Measurements from ENCODE around the gene MMAB.

The MMAB gene

GRCh38 chr12:109573029-109573913 lies at the start of gene MMAB, which contains the start of gene MVK:
MMAB (minus strand) TSS chr12:109573504; CDS start chr12:109573480, 24 bp downstream.
MVK (plus strand) TSS chr12:109573794; CDS start chr12:109574823, 1,029 bp downstream.
- DNase-seq (ENCODE audit: insufficient read length, low spot score) (peak; percentile 99), FAIRE-seq (peak; percentile 85)
- peak; percentile 59 for TF ChIP-seq POLR2A (IDR thresholded peaks at IDR 0.05; ENCODE audit: low read depth, low read length)

DNA sequence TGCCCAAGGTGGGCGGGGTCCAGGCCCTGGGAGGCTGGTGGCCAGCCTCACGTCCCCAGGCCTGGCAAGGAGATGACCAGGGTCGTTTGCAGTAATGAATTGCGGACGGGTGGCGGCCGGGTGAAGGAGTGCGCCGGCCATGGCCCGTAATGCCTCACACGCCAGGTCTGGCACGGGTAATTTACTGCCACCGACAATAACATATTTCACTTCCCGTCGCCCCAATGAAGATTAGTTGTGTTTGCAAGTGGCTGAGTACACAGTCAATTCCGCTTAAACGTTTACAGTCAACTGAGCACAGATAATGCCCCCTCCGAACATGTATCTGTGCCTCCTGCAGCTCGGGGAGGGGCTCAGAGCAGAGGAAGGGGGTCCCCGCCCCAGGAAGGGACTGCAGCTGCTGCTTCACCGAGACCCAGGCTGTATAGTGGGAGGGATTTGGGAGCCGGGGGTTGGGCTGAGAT lies 48.6 kb upstream of the MMAB start:
- no peak for FAIRE-seq
- no peak for TF ChIP-seq POLR2A (IDR thresholded peaks at IDR 0.05; ENCODE audit: low read depth, low read length)

DNA sequence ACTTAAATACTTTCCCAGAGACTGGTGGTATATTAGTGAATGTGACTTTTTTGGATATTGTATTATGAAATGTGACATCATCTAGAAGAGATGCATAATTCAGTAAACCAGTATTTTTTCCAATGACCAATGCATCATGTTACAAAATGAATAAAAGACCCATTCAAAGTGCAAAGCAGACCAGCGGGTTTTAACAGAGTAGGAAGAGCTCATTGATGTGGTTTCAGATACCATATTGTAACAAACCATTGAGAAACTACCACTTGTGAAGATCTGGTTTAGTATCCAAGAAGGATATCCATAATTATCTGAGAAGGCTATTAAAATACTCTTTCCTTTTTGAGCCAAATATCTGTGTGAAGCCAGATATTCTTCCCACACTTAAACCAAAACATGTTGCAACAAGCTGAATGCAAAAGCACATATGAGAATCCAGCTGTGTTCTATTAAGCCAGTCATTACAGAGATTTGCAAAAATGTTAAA lies 47.9 kb upstream of the MMAB start:
- TF ChIP-seq POLR2A (IDR thresholded peaks at IDR 0.05; ENCODE audit: low read depth, low read length) = no peak
- no peak for FAIRE-seq
- DNase-seq (ENCODE audit: insufficient read length, low spot score) = no peak

More for the DNA sequence above, 48.6 kb upstream of the MMAB start:
- DNase-seq (ENCODE audit: insufficient read length, low spot score) = no peak

DNA sequence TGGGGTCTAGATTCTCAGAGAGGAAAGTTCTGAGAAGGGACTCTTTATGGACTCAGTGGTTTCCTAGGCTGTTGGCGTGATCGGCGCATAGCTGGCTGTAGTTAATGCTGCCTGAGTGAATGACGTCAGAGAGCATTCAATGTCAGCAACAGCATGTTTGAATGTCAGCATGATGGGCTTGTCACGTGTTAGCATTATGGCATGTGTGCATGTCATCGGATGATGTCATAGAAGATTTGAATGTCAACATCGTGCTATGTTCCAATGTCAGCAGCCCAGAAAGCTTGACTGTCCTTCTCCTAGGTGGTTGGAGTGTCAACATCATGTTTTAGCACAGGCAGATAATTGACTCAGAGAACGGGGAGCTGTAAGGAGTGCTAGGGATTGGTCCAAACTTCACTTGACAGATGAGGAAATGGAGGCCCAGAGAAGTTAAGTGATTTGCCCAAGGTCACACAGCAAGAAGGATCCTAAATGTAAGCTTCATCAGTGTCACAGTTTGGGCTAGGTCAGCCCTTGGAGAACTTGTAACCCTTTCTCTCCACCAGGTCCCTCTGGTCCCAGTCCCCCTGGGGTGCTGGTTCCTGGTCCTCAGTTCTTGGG lies 45.8 kb upstream of the MMAB start:
- TF ChIP-seq POLR2A (IDR thresholded peaks at IDR 0.05; ENCODE audit: low read depth, low read length) = no peak
- FAIRE-seq = no peak
- DNase-seq (ENCODE audit: insufficient read length, low spot score) = no peak

GRCh38 chr12:109618082-109618481 lies 44.8 kb upstream of the MMAB start:
- no peak for DNase-seq (ENCODE audit: insufficient read length, low spot score)
- TF ChIP-seq POLR2A (IDR thresholded peaks at IDR 0.05; ENCODE audit: low read depth, low read length) = no peak
- no peak for FAIRE-seq

DNA sequence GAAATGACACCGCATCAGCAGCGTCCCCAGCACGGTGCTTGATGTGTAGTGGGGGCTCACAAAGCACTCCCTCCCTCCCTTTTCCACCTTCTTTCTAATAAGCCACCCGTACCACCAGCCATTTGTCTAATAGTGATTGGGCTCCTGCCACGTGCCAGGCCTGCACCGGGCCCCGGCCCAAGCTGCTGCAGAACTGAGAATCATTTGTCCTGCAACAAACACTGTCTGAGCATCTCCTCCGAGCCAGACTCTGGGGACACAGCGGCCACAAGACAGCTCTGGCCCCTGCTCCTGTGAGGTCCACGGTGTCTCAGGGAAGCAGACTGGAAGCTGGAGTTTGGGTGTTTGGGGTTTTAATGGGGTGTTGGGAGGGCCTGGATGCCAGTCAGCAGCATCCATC lies 44.2 kb upstream of the MMAB start:
- FAIRE-seq = no peak
- no peak for DNase-seq (ENCODE audit: insufficient read length, low spot score)
- no peak for TF ChIP-seq POLR2A (IDR thresholded peaks at IDR 0.05; ENCODE audit: low read depth, low read length)

GRCh38 chr12:109615556-109616229 lies 42.4 kb upstream of the MMAB start:
- TF ChIP-seq POLR2A (IDR thresholded peaks at IDR 0.05; ENCODE audit: low read depth, low read length) = no peak
- no peak for DNase-seq (ENCODE audit: insufficient read length, low spot score)
- FAIRE-seq = no peak

DNA sequence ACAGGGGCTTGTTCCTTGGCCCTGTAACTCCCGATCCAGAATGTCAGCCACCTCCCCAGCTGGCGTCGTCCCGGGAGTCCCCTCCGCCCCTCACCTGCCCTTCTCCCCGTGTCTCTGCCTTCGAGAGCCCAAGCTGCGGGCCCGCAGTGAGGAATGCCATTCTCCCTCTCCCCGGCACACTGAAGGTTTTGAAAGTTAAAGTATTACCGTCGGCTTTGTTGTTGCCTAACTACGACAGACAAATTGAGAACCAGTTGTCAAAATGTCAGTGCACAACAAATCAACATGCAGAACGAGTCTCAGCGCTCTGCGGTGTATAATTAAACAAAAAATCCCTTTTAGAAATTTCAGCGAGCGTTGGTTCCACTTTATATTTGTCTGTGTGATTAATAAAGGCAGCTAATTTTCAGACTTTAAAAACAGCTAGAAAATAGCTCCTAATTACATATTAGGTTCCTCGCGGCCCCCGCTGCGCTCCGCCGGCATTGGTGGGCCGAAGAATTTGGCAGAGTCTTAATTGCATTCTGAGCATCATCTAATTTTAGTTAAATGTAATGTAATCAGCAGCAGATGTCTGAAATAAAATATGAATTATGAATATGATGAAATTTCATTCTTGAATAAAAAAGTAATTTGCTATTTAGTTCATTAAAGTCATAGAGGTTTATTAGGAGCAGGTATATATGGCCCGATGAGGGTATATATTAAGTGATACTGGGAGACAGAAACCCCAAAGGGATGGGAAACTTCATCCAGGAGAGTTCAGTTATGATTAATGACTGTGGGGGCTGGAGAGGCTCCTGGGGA lies 40.5 kb upstream of the MMAB start:
- FAIRE-seq (no peak), DNase-seq (ENCODE audit: insufficient read length, low spot score) (no peak)
- no peak for TF ChIP-seq POLR2A (IDR thresholded peaks at IDR 0.05; ENCODE audit: low read depth, low read length)

DNA sequence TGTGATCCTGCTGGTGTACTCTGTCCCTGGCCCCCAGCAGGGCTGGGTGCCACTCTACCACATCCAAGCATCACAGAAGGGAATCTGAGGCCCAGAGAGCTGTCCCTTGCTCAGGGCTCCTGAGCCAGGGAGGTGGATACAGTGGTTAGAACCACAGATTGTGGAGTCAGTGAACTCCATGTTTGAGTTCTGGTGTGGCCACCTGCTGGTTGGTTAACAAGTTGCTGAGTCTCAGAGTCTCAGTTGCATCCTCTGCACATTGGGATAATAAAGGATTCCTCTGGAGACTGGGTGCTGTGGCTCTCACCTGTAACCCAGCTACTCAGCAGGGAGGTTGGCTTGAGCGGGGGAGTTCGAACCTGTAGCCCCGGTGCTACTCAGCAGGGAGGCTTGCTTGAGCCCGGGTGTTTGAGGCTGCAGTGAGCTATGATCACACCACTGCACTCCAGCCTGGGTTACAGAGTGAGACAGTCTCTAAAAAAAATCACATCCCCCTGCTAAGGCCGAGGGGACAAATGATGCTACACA lies 39.7 kb upstream of the MMAB start:
- FAIRE-seq = no peak

DNA sequence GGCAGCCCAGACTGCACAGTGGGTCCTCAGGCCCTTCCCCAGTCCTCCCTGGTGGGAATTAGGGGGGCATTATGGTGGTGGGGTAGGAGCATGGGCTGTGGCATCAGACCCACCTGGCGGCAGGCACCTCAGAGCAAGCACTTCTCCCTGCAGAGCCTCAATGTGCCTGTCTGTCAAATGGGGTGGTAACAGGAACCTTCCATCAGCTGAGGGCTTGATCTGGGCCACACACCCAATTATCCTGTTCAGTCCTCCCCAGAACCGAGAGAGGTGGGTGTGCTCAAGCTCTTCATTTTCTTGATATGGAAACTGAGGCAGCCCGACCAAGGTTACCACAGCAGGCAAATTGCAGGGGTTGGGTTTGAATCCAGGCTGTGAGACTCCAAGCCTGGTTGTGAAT lies 38.7 kb upstream of the MMAB start:
- no peak for TF ChIP-seq POLR2A (IDR thresholded peaks at IDR 0.05; ENCODE audit: low read depth, low read length)
- DNase-seq (ENCODE audit: insufficient read length, low spot score) = no peak
- no peak for FAIRE-seq

More for the DNA sequence above, 39.7 kb upstream of the MMAB start:
- DNase-seq (ENCODE audit: insufficient read length, low spot score) = peak; percentile 50
- no peak for TF ChIP-seq POLR2A (IDR thresholded peaks at IDR 0.05; ENCODE audit: low read depth, low read length)

- no peak for TF ChIP-seq POLR2A (IDR thresholded peaks at IDR 0.05; ENCODE audit: low read depth, low read length)
- FAIRE-seq = no peak
- DNase-seq (ENCODE audit: insufficient read length, low spot score) = no peak
Observed at GRCh38 chr12:109611223-109611622, 37.9 kb upstream of the MMAB start.

DNA sequence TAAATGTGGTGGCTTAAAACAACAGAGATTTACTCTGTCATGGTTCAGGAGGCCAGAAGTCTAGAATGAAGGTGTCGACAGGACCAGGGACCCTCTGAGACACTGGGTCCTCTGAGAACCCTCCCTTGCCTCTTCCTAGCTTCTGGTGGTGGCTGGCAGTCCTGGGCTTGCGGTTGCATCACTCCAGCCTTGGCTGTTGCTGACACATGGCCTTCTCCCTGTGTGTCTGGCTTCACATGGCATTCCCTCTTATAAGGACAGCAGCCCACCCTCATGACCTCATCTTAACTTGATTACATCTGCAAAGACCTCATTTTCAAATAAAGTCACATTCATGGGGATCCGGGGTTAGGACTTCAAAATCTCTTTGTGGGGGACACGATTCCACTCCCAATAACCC lies 37.2 kb upstream of the MMAB start:
- no peak for FAIRE-seq
- no peak for DNase-seq (ENCODE audit: insufficient read length, low spot score)
- TF ChIP-seq POLR2A (IDR thresholded peaks at IDR 0.05; ENCODE audit: low read depth, low read length) = no peak

GRCh38 chr12:109609342-109609741 lies 36.0 kb upstream of the MMAB start:
- no peak for FAIRE-seq
- TF ChIP-seq POLR2A (IDR thresholded peaks at IDR 0.05; ENCODE audit: low read depth, low read length) = no peak
- DNase-seq (ENCODE audit: insufficient read length, low spot score) = no peak
